GM12875 (cell line): ENCODE results near the gene HDAC10.

Experiments used
- H3K4me3 ChIP-seq: one replicate; pipeline ENCODE4 v1.5.1; 2011; ENCODE audit warnings: low read depth, low read length, control low read depth
- CTCF ChIP-seq: IDR thresholded peaks from 2 replicates; pipeline ENCODE4 v1.5.1; 2011; ENCODE audit warnings: low read depth, mild to moderate bottlenecking, control low read depth, inconsistent platforms, low read length, moderate library complexity, borderline replicate concordance; ENCODE audit not compliant: insufficient read depth

HDAC10 gene

DNA sequence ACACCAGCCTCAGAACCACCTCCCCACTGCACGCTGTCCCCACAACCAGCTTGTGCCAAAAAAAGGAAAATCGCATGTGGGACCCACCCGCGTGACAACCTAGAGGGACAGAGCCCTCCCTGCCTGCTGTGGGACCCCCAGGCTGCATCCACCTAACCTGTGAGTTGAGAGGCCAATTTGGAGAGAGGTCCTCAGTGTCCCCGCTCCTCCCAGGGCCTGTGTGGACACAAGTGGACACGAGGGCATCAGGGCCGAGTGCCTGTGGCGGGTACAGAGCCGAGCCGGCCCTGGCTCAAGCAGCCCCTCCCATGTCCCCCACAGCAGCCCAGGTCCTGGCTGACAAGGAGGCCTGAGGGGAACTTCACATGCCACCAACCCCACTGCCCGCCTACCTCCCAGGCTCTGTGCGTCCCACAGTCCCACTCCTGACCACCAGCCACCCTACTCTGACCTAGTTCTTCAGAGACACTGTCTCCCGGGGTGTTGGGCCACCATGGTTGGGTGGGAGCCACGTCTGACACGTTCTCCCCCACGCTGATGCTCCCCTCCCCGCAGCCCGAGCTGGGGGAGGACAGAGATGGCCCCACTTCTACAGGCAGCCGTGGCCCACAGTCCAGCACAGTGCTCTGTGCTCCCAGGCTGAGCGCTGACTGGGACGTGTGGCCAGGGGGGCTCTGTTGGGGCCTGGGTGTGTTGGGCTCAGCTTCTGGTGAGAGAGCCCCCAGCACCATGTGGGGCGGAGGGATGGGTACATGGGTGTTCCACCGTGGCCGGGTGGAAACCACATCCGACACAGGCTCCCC lies 31.1 kb downstream of the HDAC10 start:
- H3K4me3 ChIP-seq: no peak overlapping the region
- TF ChIP-seq CTCF: no peak

DNA sequence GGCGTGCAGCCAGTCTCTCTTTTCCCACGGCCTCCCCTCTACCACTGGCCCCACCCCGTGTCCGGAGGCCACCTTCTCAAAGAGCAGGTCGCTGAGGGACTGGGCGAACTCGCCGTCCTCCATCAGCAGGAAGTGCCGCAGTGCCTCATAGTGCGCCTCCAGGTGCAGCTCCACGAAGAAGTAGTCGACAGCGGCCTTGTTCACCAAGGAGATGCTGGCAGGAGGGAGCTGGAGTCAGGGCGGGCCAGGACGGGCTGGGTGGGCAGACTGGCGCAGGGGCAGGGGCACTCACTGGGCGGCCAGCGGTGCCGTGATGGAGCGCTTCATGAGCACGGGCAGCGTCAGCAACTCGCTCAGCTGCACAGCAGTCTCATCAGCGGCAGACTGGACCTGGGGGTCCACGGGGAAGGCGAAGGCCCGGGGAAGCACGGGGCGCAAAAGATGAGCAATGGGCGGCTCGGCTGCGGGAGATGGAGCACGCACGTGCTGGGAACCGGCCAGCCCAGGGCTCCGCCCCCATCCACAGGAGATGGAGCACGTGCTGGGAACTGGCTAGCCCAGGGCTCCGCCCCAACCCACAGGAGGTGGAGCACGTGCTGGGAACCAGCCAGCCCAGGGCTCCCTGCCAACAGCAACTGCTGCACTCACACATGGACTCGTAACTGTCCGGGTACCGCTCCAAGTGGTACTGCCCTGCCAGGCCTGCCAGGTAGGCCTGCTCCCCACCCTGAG lies 31.9 kb downstream of the HDAC10 start:
- no peak overlapping the region for H3K4me3 ChIP-seq
- TF ChIP-seq CTCF: no peak

GRCh38 chr22:50218153-50218995 lies 32.7 kb downstream of the HDAC10 start:
- H3K4me3 ChIP-seq: no peak overlapping the region
- TF ChIP-seq CTCF: no peak

DNA sequence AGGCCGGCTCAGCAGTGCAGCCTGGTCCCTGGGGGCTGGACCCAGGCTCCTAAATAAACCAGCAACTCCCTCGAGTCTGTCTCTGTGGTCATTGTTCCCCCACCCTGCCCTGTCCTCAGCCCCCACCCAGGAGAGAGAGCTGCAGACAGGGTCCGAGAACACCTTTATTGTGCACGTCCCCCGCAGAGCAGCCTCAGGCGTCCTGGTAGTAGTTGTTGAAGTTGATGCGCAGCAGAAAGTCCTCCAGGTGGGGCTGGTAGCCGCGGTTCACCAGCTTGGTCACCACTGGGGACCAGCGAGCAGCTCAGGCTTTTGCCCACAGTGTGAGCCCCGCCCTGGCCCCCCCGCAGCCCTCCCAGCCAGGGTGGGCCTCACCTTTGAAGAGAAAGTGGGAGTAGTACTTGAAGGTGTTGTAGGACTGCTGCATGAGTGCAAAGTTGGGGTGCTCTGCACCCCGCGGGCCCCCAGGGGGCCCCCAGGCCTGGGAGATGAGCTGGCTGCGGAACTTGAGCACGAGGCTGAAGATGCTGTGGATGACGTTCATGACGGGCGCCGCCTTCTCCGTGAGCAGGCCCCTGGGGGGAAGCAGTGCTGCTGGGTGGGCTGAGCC lies 33.4 kb downstream of the HDAC10 start:
- no peak overlapping the region for H3K4me3 ChIP-seq
- no peak for TF ChIP-seq CTCF

- no peak overlapping the region for H3K4me3 ChIP-seq
- no peak for TF ChIP-seq CTCF
These were observed 34.2 kb downstream of the HDAC10 start for GRCh38 chr22:50216684-50217520.

DNA sequence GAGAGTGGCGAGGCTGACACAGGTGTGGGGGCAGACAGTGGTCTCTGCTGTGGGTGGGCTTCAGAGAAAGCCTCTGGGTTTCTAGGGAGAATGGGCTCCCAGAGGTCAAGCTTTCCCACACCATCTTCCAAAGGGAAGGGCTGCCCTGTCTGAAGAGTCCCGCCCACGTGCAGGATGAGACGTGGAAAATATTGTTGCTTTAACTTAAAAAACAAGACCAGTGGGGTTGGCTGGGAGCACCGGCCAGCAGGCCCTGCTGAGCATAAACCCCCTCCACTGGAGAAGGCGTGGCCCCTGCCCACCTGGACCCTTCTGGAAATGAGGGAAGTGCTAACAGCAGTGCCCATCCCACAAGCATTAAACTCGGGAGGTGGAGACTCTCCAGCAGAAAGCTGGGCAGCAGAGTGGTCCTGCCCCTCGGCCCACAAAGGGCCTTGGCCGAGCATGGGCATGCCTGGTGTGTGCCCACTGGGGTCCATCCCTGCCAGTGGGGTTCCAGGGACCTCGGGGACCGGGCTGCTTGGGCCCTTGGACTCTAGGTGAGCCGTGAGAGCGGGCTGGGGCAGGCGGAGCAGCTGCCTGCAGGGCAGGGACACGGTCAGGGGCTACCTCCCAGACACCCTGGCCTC lies 34.9 kb downstream of the HDAC10 start:
- H3K4me3 ChIP-seq: no peak overlapping the region
- TF ChIP-seq CTCF: no peak
